Neural progenitor cell (in vitro differentiated cells): Measurements from ENCODE around the gene CHI3L1.

Experiments
- CTCF ChIP-seq: fragments of 200-600 bp; sonication (generic); IDR thresholded peaks from 2 replicates; pipeline ENCODE4 v1.5.1; 2017; ENCODE audit warnings: antibody characterized with exemption, mild to moderate bottlenecking
- EZH2phosphoT487 ChIP-seq: fragments of 200-600 bp; sonication (generic); IDR thresholded peaks from 2 replicates; pipeline ENCODE4 v1.6.1; 2017; ENCODE audit warnings: antibody characterized with exemption

GRCh38 chr1:203173566-203173965, 12.9 kb downstream of the CHI3L1 start:
- no peak for TF ChIP-seq CTCF
- TF ChIP-seq EZH2phosphoT487, result no peak
